RWPE1 (cell line): ENCODE results near the gene ARRDC4.

Source experiments
- CTCF ChIA-PET: fragments of 350-600 bp; sonication (Branson Sonifier 250); formaldehyde crosslinking; extraction: SDS; loops from one replicate; lab custom pipeline; 2021; lab: Yijun Ruan, JAX
- POLR2A ChIA-PET: fragments of 400-600 bp; formaldehyde crosslinking; extraction: SDS; loops from one replicate; lab custom pipeline; 2020; ENCODE audit warnings: antibody characterized with exemption; ENCODE audit not compliant: low non-redundant PET; lab: Yijun Ruan, JAX
- DNase-seq: peaks from one replicate; pipeline ENCODE4 v3.0.0; 2012; ENCODE audit warnings: low spot score
- H3K27ac ChIP-seq: fragments of 450-650 bp; 2 replicates; pipeline ENCODE4 v1.5.1; 2017
- TF ChIP-seq, protein P1 (sequence below): fragments of 450-650 bp; conservative IDR thresholded peaks from 2 replicates; pipeline ENCODE4 v1.5.1; 2017; ENCODE audit warnings: low read depth, mild to moderate bottlenecking

ARRDC4 gene

DNA sequence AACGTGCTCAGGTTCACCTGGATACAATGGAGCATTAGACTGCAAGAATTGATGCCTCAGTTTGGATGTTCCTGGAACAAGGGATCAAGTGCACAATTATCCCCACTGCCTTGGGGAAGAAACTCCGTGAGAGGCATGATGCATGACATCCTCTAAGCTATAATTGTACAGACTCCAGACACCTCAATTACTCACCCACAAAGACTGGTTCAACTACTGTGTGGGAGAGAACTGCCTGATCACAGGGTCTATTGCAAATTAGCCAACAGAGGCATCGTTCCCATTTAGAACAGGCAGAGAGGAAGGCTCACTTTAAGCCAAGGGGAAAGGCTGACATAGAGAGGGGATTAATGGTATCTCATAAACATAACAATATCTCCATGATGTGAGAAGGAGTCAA, 43.5 kb downstream of the ARRDC4 start:
- CTCF ChIA-PET, result no interaction called here
- peak; percentile 26 for DNase-seq
- POLR2A ChIA-PET, result no interaction called here
- TF ChIP-seq, protein P1, sequence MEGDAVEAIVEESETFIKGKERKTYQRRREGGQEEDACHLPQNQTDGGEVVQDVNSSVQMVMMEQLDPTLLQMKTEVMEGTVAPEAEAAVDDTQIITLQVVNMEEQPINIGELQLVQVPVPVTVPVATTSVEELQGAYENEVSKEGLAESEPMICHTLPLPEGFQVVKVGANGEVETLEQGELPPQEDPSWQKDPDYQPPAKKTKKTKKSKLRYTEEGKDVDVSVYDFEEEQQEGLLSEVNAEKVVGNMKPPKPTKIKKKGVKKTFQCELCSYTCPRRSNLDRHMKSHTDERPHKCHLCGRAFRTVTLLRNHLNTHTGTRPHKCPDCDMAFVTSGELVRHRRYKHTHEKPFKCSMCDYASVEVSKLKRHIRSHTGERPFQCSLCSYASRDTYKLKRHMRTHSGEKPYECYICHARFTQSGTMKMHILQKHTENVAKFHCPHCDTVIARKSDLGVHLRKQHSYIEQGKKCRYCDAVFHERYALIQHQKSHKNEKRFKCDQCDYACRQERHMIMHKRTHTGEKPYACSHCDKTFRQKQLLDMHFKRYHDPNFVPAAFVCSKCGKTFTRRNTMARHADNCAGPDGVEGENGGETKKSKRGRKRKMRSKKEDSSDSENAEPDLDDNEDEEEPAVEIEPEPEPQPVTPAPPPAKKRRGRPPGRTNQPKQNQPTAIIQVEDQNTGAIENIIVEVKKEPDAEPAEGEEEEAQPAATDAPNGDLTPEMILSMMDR, result no peak
- H3K27ac ChIP-seq, result no peak overlapping the region

- TF ChIP-seq, protein P1, result no peak
- CTCF ChIA-PET, result interaction anchor here (0.6 kb wide), 1 partner anchor 11 kb away, joined by 3 read pairs; no protein-coding TSS in a partner anchor
- POLR2A ChIA-PET, result no interaction called here
- no peak for DNase-seq
- H3K27ac ChIP-seq, result no peak overlapping the region
These were observed 45.2 kb downstream of the ARRDC4 start for GRCh38 chr15:98005659-98006058.

GRCh38 chr15:98009169-98009568, 48.7 kb downstream of the ARRDC4 start:
- TF ChIP-seq, protein P1, result no peak
- POLR2A ChIA-PET, result no interaction called here
- no peak for DNase-seq
- no peak overlapping the region for H3K27ac ChIP-seq
- CTCF ChIA-PET, result interaction anchor here (1.6 kb wide), 1 partner anchor 20 kb away, joined by 3 read pairs; no protein-coding TSS in a partner anchor

- ChIA-PET CTCF (interaction anchor here (1.6 kb wide), 1 partner anchor 21 kb away, joined by 3 read pairs; no protein-coding TSS in a partner anchor), POLR2A (no interaction called here)
- no peak overlapping the region for H3K27ac ChIP-seq
- TF ChIP-seq, protein P1, result no peak
- no peak for DNase-seq
These were observed 49.5 kb downstream of the ARRDC4 start for GRCh38 chr15:98009971-98010370.

DNA sequence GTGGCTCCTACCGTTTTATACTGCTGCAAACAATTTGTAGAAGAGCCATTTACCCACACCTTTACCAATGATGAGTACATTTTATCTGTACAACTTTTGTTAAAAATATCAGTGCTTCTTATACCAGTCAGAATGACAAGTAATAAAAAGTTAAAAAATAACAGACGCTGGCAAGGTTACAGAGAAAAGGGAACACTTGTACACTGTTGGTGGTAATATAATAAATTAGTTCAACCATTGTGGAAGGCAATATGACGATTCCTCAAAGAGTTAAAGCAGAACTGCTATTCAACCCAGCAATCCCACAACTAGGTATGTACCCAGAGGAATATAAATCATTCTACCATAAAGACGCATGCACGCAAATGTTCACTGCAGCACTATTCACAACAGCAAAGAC, 51.9 kb downstream of the ARRDC4 start:
- TF ChIP-seq, protein P1, result no peak
- ChIA-PET CTCF (no interaction called here), POLR2A (no interaction called here)
- no peak overlapping the region for H3K27ac ChIP-seq
- no peak for DNase-seq

- TF ChIP-seq, protein P1, result no peak
- DNase-seq, result no peak
- CTCF ChIA-PET, result interaction anchor here (0.7 kb wide), 1 partner anchor 53 kb away, joined by 3 read pairs; no protein-coding TSS in a partner anchor
- H3K27ac ChIP-seq, result no peak overlapping the region
- POLR2A ChIA-PET, result no interaction called here
These were observed 53.1 kb downstream of the ARRDC4 start for GRCh38 chr15:98013631-98014030.
